KOPT-K1 (cell line): ENCODE data around the gene RHBDL1.
A peak's percentile ranks its signal among the peaks of the same experiment; 100 is the strongest.

Source experiments
- H3K27ac ChIP-seq: fragments of 200-600 bp; sonication (generic); 2 replicates; pipeline ENCODE4 v1.5.1; 2016; ENCODE audit warnings: antibody characterized with exemption, mild to moderate bottlenecking, low read depth, low read length; ENCODE audit not compliant: poor library complexity, severe bottlenecking
- H3K36me3 ChIP-seq: fragments of 200-600 bp; sonication (generic); 2 replicates; pipeline ENCODE4 v1.5.1; 2017; ENCODE audit warnings: antibody characterized with exemption, mild to moderate bottlenecking, low read length, moderate library complexity; ENCODE audit not compliant: insufficient read depth
- H3K9me3 ChIP-seq: fragments of 200-600 bp; sonication (generic); 2 replicates; pipeline ENCODE4 v1.5.1; 2017; ENCODE audit warnings: antibody characterized with exemption, low read length, mild to moderate bottlenecking; ENCODE audit not compliant: insufficient read depth, poor library complexity, severe bottlenecking

RHBDL1 gene

DNA sequence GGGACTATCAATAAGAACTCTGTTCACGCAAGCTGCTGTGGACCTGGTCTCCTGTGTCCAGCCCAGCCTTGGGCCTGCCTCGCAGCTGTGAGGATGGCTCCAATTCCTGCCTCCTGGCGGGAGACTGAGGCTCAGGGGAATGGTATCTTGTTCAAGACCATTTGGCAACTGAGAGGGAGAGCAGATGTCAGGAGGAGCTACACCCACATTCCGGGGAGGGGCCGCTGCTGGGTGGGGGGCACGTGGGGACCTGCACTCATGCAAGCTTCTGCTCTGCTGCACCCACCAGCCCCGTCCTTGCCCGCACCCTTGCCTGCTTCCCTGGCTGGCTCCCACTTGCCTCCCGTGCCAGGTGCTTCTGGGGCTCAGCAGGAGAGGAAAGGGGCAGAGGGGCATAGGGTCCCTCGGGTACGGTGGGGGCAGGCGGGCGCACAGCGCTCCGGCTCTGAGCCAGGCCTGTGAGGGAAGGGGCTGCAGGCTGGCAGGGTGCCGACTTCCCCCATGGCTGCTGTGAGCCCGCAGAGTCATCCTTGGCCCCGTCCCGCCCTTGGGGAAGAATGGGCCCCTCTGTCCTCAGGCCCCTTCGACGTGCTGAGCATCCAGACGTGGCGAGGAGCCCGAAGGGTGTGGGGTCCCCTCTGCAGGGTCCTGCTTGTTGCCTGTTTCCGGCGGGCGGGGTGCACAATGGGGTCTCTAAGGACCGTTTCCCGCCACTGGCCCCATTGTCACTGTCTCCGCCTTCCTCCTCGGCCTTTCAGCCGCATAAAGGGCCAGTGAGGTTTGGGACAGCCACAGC is 42.2 kb downstream of the RHBDL1 start:
- Histone ChIP-seq H3K36me3 (no peaks in the 10 kb centered on the region), H3K9me3 (no peaks in the 10 kb centered on the region), H3K27ac (no peak overlapping the region)

DNA sequence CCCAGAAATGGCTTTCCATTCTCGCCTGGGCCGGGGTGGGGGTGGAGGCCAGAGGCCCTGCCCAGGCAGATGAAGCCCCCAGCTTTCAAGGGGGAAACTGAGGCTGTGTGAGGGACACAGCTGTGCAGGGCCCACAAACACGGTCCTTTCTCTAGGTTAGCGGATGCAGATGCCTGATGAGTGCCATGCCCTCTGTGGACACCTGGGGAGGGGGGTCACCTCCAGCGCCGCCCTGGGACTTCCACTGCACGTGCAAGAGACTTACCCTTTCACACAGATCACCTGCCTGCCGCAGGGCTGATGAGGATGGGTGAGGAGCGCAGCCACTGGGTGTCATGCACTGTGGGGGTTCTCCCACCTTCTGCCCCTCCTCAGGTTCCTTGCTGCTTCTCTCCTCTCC is 42.9 kb downstream of the RHBDL1 start:
- Histone ChIP-seq H3K36me3 (no peaks in the 10 kb centered on the region), H3K27ac (no peak overlapping the region), H3K9me3 (no peaks in the 10 kb centered on the region)

GRCh38 chr16:718922-719321 is 43.5 kb downstream of the RHBDL1 start:
- H3K9me3 ChIP-seq = no peaks in the 10 kb centered on the region
- H3K27ac ChIP-seq = peak overlapping the region; percentile 84
- no peaks in the 10 kb centered on the region for H3K36me3 ChIP-seq

GRCh38 chr16:719815-720446 is 44.5 kb downstream of the RHBDL1 start:
- Histone ChIP-seq H3K9me3 (no peaks in the 10 kb centered on the region), H3K36me3 (no peaks in the 10 kb centered on the region), H3K27ac (peak overlapping the region; percentile 84)

- H3K36me3 ChIP-seq = no peaks in the 10 kb centered on the region
- H3K27ac ChIP-seq = peak overlapping the region; percentile 84
- no peaks in the 10 kb centered on the region for H3K9me3 ChIP-seq
These were observed 45.0 kb downstream of the RHBDL1 start for GRCh38 chr16:720447-720989.

GRCh38 chr16:720990-721764 is 45.7 kb downstream of the RHBDL1 start, which contains the start of gene ANTKMT:
ANTKMT (plus strand) TSS chr16:721146; CDS start chr16:721275, 129 bp downstream.
- H3K27ac ChIP-seq = peak within 1 kb of the TSS; percentile 84
- no peaks in the 10 kb centered on the region for H3K9me3 ChIP-seq
- H3K36me3 ChIP-seq = no peaks in the 10 kb centered on the region

DNA sequence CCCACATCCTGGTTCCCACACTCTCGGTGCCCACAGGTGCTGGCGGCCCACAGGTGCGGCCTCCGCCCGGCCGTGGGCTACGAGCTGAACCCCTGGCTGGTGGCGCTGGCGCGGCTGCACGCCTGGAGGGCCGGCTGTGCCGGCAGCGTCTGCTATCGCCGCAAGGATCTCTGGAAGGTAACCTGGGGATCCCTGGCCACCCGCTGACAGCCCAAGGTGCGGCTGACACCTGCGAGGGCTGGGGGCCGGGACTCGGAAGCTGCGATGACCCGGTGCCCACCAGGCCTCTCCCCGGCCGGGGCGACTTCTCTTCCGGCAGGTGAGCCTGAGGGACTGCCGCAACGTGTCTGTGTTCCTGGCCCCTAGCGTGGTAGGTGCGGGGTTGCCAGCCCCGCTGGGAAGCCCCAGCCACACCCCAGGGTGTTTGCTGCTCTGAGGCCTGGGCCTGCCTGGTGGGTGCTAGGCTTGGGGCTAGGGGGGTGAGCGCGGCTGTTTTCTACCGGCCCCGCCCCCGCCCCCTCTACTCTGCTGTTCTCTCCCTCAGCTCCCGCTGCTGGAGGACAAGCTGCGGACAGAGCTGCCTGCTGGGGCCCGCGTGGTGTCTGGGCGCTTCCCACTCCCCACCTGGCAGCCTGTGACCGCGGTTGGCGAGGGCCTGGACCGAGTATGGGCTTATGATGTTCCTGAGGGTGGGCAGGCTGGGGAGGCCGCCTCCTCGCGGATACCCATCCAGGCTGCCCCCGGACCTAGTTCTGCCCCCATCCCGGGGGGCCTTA is 46.5 kb downstream of the RHBDL1 start:
- peak overlapping the region; percentile 84 for H3K27ac ChIP-seq
- no peaks in the 10 kb centered on the region for H3K9me3 ChIP-seq
- no peaks in the 10 kb centered on the region for H3K36me3 ChIP-seq

GRCh38 chr16:722835-723633 is 47.6 kb downstream of the RHBDL1 start:
- H3K9me3 ChIP-seq = no peaks in the 10 kb centered on the region
- H3K36me3 ChIP-seq = no peaks in the 10 kb centered on the region
- no peak overlapping the region for H3K27ac ChIP-seq

DNA sequence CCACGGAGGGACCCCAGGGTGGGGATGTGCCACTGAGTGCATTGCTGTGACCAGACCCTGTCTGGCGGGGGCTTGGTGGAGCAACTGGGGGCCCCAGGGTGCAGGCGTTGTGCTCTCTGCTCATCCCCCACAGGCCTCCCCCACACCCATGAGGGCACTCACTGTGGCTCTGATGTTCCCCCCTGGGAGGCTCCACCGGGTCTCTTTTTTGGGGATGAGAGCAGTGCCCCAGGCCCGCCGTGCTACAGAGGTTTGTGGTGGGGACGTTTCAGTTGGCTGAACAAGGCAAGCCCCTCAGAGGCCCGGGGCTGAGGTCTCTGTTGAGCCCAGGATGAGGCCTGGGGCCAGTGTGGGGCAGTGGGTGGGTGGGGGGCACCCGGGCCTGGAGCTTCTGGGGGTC is 48.2 kb downstream of the RHBDL1 start:
- Histone ChIP-seq H3K36me3 (no peaks in the 10 kb centered on the region), H3K9me3 (no peaks in the 10 kb centered on the region), H3K27ac (no peak overlapping the region)

DNA sequence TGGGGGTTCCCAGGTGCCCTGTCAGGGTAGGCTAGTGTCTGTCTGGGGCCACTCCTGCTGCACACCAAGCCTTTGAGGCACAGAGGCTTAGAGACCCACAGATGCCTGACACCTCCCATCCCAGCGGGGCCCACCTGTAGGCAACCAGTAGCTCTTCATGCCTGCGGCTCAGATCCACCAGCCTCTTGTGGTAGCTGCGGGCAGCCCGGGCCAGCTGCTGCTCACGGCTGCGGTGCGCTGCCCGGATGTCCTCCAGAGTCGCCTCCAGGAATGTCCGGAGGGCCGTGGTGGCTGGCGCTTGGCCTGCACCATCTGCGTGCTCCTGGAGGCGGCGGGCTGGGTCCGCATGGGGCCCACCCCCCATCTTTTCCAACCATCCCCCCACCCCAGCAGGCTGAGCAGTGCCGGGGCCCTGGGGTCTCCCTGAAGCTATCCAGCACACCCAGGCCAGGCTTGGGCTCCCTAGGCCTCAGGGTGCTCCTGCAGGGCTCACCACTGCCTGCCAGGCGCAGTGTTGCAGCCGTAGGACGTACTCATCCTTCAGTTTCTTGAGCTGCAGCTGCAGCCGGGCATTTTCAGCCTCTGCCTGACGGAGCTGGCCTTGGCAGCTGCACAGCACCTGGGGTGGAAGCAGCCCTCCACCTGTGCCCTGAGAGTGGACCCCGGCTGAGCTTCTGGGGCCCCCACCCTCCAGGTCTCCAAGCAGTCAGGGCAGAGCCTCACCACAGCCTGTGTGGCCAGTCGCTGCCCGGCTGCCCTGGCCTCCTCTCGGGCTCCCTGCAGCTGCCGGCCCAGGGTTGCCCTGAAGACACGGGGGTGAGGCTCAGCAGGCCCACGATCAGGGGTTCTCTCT is 48.9 kb downstream of the RHBDL1 start:
- H3K36me3 ChIP-seq = no peaks in the 10 kb centered on the region
- H3K27ac ChIP-seq = no peak overlapping the region
- H3K9me3 ChIP-seq = no peaks in the 10 kb centered on the region

- Histone ChIP-seq H3K9me3 (no peaks in the 10 kb centered on the region), H3K27ac (no peak overlapping the region), H3K36me3 (no peaks in the 10 kb centered on the region)
These were observed 49.5 kb downstream of the RHBDL1 start for GRCh38 chr16:725041-725376.

DNA sequence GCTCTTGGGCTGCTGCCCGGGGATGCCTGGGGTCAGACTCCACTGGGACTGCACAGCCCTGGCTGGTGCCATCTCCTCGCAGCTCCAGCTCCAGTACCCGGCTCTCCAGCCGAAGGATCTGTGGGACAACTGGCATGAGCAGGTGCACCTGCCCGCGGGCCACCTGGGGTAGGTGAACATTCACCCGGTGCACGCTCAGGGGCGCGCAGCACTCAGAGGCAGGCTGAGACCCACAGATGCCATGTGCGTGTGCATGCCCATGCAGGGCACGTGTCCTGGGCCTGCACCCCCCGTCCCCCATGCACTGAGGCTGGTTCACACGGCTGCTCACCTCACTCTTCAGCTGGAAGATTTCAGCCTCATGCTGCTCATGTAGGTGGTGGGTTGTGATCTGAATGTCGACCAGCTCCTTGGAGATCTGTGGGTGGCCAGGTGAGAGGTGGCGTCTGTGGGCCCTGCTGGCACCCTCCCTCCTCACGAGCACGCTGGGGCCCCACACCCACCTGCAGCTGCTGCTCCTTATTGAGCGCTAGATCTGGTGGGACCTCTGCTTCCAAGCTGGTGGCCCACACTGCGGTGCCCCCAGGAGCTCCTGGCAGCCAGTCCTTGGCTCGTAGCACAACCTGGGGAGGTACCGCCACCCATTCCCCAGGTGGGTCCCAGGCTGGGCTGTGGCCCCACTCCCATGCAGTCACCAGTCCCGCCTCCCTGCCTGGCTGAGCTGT is 50.2 kb downstream of the RHBDL1 start:
- Histone ChIP-seq H3K36me3 (no peaks in the 10 kb centered on the region), H3K27ac (no peak overlapping the region), H3K9me3 (no peaks in the 10 kb centered on the region)

DNA sequence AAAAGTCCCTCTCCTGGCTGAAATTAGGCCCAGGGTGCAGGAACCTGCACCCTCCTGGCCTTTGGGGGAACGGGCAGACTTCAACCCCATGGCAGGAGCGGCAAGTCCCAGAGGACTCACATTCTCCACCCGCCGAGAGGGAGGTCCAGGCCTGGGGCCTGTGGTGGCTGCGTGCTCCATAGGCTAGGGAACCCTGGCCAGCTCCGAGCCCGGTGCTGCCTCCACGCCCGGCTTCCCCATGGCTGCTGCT is 50.6 kb downstream of the RHBDL1 start:
- H3K9me3 ChIP-seq = no peaks in the 10 kb centered on the region
- no peaks in the 10 kb centered on the region for H3K36me3 ChIP-seq
- no peak overlapping the region for H3K27ac ChIP-seq
